ENCODE data around the gene SERP2.
"Not testable (repeated sequence)": the region's sequence is repeated elsewhere in the genome, so short reads cannot be mapped to it uniquely, and the experiment has no call there.

Gene SERP2

DNA sequence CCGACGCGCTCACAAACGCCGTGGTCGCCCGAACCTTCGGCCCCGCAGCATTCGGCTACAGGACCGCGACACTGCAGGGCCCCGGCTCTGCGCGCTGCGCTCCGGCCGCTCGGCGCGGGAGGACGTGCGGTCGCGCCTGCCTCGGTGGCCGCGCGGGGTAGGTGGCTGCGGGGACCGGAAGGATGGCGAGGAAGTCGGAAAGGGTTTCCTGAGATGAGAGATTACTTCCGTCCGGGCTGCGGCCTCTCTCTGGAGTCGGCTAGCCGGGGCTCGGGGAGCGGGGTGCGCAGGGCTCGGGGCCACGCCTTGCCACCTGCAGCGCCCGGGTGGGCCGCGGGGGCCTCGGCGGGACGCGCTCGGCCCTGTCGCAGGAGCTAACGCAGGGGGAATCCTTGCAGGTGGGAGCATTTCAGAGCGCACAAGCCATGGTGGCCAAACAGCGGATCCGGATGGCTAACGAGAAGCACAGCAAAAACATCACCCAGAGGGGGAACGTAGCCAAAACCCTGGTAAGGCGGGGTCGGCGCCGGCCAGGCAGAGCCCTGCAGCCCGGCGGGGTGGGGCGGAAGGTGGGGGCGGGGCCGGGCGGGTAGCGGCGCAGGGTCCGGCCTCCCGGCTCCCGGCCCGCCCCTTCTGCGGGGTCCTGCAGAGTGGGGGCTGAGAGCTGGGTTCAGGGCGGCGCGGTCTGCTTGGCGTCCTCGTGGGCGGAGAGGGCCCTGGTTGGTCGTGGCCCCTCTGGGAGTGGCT, at the start of gene SERP2:
TSS of gene SERP2 (plus strand) at position 224 of the 747 bp plus-strand sequence. CDS start at position 426, 202 bp downstream.
- Histone ChIP-seq H3K4me2 (no peak within 1 kb of the TSS), H3K9ac (no peak within 1 kb of the TSS)

DNA sequence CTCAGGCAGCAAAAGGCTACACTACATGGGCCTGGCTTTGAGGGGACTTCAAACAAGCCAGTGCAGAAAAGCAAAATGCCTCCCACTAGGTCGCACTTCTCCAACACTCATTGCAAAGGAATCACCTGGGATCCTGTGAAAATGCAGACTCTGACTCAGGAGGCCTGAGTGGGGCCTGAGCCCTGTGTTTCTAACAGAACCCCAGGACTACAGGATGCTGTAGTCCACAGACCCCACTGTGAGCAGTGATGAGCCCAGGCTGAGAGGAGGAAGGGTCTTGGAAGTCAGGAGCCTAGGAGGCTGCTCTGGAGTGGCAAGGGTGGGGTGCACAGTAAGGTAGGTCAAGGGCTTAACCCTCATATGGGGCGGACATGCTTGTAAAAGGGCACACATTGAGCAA, 46.7 kb upstream of the SERP2 start:
- no peak overlapping the region for H3K27ac ChIP-seq
- H3K36me3 ChIP-seq, result no peaks in the 10 kb centered on the region
- H3K4me2 ChIP-seq, result no peak overlapping the region
- no peak overlapping the region for H3K4me3 ChIP-seq
- no peak for TF ChIP-seq Cebpa-rat (IDR thresholded peaks at IDR 0.05)
- H3K9me3 ChIP-seq (replicated peaks in 1 of 11), result peaks cover 4 to 21% (median 12%) of the 10 kb centered on the region in 11 experiments; a peak in 14 of 22 replicates
- no peaks in the 10 kb centered on the region for H3K27me3 ChIP-seq
- peaks cover 0 to 7% (median 3%) of the 10 kb centered on the region in 10 experiments; a peak in 8 of 20 replicates for H3K4me1 ChIP-seq
- no peaks in the 10 kb centered on the region for H4K20me1 ChIP-seq
- H3K9ac ChIP-seq, result no peak overlapping the region

More for the DNA sequence above, at the start of gene SERP2:
- no peak for TF ChIP-seq Cebpa-rat (IDR thresholded peaks at IDR 0.05)
- no peaks in the 10 kb centered on the region for H3K36me3 ChIP-seq
- H3K27ac ChIP-seq, result no peak within 1 kb of the TSS
- peaks cover 0 to 19% (median 11%) of the 10 kb centered on the region in 11 experiments; a peak in 18 of 22 replicates for H3K9me3 ChIP-seq (replicated peaks in 1 of 11)
- no peaks in the 10 kb centered on the region for H3K4me1 ChIP-seq
- H4K20me1 ChIP-seq, result no peaks in the 10 kb centered on the region
- H3K4me3 ChIP-seq, result no peak within 1 kb of the TSS
- H3K27me3 ChIP-seq, result no peaks in the 10 kb centered on the region

DNA sequence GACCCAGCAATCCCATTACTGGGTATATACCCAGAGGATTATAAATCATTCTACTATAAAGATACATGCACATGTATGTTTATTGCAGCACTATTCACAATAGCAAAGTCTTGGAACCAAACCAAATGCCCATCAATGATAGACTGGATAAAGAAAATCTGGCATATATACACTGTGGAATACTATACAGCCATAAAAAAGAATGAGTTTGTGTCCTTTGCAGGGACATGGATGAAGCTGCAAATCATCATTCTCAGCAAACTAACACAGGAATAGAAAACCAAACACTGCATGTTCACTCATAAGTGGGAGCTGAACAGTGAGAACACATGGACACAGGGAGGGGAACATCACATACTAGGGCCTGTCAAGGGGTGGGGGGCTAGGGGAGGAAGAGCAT, 44.6 kb upstream of the SERP2 start:
- not testable (repeated sequence) for H3K27me3 ChIP-seq, H3K27ac ChIP-seq, H3K9ac ChIP-seq, H3K4me3 ChIP-seq, H4K20me1 ChIP-seq, H3K36me3 ChIP-seq, H3K4me2 ChIP-seq
- H3K4me1 ChIP-seq, result peaks cover 0 to 14% (median 9%) of the 10 kb centered on the region in 10 experiments; a peak in 9 of 20 replicates
- peaks cover 4 to 19% (median 12%) of the 10 kb centered on the region in 11 experiments; a peak in 13 of 22 replicates for H3K9me3 ChIP-seq (replicated peaks in 1 of 11)

DNA sequence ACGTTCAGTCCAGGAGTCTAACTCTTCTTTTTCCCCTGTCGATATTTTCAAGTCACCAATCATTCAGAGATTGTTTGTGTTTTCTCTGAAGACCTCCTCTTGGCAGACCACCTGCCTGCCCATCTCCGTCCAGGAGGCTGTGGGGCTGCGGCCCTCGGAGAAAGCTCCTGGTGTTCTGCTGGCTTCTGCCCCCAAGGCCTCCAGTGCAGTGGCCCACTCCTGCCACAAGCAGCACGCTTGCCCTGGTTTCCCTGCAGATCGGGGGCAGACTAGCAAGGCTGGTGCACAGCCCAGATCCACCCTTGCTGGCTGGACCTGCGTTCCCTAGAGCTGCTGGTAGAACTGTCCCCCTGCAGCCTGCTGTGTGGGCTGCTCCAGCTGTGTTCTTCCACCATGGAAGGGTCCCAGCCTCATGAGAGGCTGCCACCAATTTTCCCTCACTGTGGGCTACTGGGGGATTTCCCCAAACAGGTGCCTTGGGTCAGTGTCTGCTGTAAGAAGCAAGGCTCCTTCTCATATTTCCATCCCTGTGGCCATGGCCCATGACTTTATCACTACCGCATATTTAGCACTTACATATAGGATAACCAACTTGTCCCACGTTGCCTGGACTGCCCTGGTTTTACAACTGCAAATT, 43.6 kb upstream of the SERP2 start:
- H3K4me3 ChIP-seq, result no peak overlapping the region
- H3K9me3 ChIP-seq (replicated peaks in 1 of 11), result peaks cover 4 to 19% (median 12%) of the 10 kb centered on the region in 11 experiments; a peak in 13 of 22 replicates
- H3K36me3 ChIP-seq, result no peaks in the 10 kb centered on the region
- no peak for TF ChIP-seq Cebpa-rat (IDR thresholded peaks at IDR 0.05)
- no peak overlapping the region for H3K9ac ChIP-seq
- no peaks in the 10 kb centered on the region for H4K20me1 ChIP-seq
- H3K27ac ChIP-seq, result no peak overlapping the region
- no peaks in the 10 kb centered on the region for H3K27me3 ChIP-seq
- H3K4me2 ChIP-seq, result no peak overlapping the region
- H3K4me1 ChIP-seq, result peaks cover 0 to 14% (median 9%) of the 10 kb centered on the region in 10 experiments; a peak in 9 of 20 replicates

DNA sequence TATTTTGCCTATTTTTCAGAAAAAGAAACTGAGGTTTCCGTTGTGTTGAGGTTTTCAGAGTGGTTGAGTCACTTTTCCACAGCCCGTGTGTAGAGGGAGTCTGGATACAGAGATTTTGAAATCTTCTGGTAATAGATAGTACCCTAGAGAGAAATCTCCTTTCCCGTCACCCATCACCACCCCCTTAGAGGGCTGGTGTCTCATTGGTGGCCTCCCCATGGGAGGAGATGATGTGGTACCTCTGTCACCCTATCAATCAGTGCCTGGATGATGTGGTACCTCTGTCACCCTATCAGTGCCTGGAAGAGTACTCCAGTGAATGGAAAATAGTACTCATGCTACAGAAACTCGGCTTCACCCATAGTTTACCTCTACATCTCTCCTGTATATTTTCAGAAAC, 42.2 kb upstream of the SERP2 start:
- H3K4me2 ChIP-seq, result peak overlapping the region in 6 of 11 experiments; percentile 14 to 44 (median 22); a peak in 4 of 22 replicates

DNA sequence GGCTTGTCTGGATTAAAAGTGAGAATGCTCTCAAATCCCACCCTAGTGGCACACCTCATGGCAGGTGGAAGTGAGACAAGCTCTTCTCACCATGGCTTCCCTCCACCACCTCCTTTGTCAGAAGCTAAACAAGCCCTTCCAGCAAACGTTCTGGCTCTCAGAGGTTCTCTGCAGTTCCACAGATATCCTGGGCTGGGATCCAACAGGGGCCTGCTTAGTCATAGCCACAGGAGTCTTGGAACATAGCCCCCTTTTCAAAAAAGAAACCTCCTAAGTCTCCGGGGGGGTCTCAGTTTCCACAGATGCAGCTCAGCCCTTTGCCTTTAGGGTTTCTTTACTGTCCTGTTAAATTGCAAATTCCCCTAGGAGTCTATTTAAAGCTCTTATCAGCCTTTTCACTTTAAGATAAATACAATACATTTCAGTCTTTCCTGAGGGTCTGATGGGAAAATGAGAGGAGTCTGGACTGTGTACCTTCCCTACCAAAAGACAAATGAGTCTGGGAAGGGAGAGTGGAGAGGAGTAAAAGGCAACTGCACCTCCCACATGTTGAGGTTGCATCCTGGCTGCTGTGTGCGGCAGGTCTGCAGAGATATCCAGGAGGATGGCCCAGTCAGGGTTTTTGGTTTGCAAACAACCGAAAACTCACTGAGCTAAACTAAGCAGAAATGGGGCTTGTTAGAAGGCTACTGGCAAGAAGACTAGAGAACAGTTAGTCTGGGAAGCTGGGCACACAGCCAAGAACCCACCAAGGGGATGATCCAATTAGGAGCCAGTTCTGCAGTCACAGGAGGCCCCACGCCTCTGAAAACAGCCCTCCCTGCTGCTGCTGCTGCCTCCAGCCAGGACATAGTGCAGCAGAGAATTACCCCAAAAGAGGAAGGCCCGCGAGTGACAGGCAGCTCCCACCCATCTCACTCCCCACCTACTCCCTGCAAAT, 41.4 kb upstream of the SERP2 start:
- H3K4me1 ChIP-seq, result peaks cover 0 to 14% (median 9%) of the 10 kb centered on the region in 10 experiments; a peak in 9 of 20 replicates
- no peak overlapping the region for H3K4me3 ChIP-seq
- no peak for TF ChIP-seq Cebpa-rat (IDR thresholded peaks at IDR 0.05)
- peaks cover 2 to 17% (median 10%) of the 10 kb centered on the region in 11 experiments; a peak in 13 of 22 replicates for H3K9me3 ChIP-seq (replicated peaks in 1 of 11)
- H4K20me1 ChIP-seq, result no peaks in the 10 kb centered on the region
- H3K9ac ChIP-seq, result no peak overlapping the region; a peak in 2 of 22 replicates
- peak overlapping the region in 6 of 11 experiments; percentile 14 to 44 (median 26); a peak in 10 of 22 replicates for H3K4me2 ChIP-seq
- no peak overlapping the region for H3K27ac ChIP-seq
- H3K27me3 ChIP-seq, result no peaks in the 10 kb centered on the region
- H3K36me3 ChIP-seq, result no peaks in the 10 kb centered on the region

More for the DNA sequence above, 42.2 kb upstream of the SERP2 start:
- H3K36me3 ChIP-seq, result no peaks in the 10 kb centered on the region
- no peak overlapping the region for H3K9ac ChIP-seq
- H3K27ac ChIP-seq, result no peak overlapping the region
- H3K9me3 ChIP-seq (replicated peaks in 1 of 11), result peaks cover 4 to 19% (median 12%) of the 10 kb centered on the region in 11 experiments; a peak in 13 of 22 replicates
- H3K4me3 ChIP-seq, result no peak overlapping the region
- TF ChIP-seq Cebpa-rat (IDR thresholded peaks at IDR 0.05), result no peak
- H3K4me1 ChIP-seq, result peaks cover 0 to 14% (median 9%) of the 10 kb centered on the region in 10 experiments; a peak in 9 of 20 replicates
- no peaks in the 10 kb centered on the region for H3K27me3 ChIP-seq
- no peaks in the 10 kb centered on the region for H4K20me1 ChIP-seq

DNA sequence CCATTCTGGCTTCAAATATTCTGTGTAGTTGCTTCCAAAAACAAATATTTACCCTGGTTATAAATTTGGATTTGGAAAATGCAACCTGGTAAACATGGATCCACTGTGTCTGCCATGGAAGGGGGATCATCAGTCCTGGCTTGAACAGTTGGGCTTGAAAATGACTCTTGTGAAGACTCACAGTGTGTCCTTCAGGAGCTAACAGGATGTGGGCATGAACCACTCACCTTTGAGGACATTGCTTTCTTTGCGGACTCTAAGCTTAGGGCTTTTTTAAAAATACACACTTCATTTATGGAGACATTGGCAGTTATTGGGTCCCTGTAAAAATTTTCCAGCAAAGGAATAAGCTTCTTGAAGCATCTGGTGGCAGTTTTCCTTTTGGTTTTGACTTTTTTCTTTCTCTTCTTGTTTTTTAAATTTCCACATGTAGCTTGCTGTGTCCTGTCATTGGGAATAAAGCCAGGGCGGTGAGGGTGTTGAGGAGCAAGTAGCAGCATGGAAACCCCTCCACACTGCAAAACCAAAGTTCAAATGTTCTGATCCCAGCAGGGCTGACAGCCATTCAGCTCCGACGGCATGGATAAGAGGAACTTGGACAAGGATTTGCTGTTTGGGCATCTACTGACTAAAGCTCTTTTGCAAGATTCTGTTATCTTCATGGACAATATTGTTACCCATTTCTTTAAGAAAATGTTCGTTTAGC, 39.5 kb upstream of the SERP2 start:
- H4K20me1 ChIP-seq, result no peaks in the 10 kb centered on the region
- no peak overlapping the region for H3K4me2 ChIP-seq
- H3K9ac ChIP-seq, result no peak overlapping the region
- H3K4me1 ChIP-seq, result peaks cover 0 to 14% (median 9%) of the 10 kb centered on the region in 10 experiments; a peak in 9 of 20 replicates
- TF ChIP-seq Cebpa-rat (IDR thresholded peaks at IDR 0.05), result no peak
- no peaks in the 10 kb centered on the region for H3K27me3 ChIP-seq
- no peak overlapping the region for H3K27ac ChIP-seq
- H3K4me3 ChIP-seq, result no peak overlapping the region
- no peaks in the 10 kb centered on the region for H3K36me3 ChIP-seq
- H3K9me3 ChIP-seq (replicated peaks in 1 of 11), result peaks cover 0 to 3% (median under 1%) of the 10 kb centered on the region in 11 experiments; a peak in 2 of 22 replicates

DNA sequence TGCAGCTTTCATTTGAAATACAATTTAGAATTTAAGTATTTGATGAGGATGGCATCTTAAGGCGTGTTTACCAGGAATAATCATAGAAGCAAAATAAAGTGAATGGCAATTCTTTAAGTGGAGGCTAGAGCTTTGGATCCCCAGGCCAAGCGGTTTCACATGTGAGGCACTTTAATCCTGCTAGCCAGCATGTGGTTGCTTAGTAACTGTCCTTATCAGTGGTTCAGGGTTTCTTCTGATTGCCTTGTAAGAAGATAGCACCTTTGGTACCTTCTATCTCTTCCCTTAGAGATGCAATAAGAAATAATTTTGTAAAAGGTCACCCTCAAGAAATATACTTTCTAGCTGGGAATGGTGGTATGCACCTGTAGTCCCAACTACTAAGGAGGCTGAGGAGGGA, 38.9 kb upstream of the SERP2 start:
- no peak overlapping the region for H3K4me3 ChIP-seq
- no peak overlapping the region for H3K9ac ChIP-seq
- H3K36me3 ChIP-seq, result no peaks in the 10 kb centered on the region
- no peak overlapping the region for H3K4me2 ChIP-seq
- no peaks in the 10 kb centered on the region for H4K20me1 ChIP-seq
- no peaks in the 10 kb centered on the region for H3K27me3 ChIP-seq
- no peak overlapping the region for H3K27ac ChIP-seq
- H3K9me3 ChIP-seq (replicated peaks in 1 of 11), result no peaks in the 10 kb centered on the region
- TF ChIP-seq Cebpa-rat (IDR thresholded peaks at IDR 0.05), result no peak
- H3K4me1 ChIP-seq, result peaks cover 0 to 14% (median 9%) of the 10 kb centered on the region in 10 experiments; a peak in 9 of 20 replicates

Data from BLaER1 treated with 17β-estradiol and CSF1 and Interleukin-3, amounts not matched to agents 10 nM and 100 nM (cell line).